Neural progenitor cell (in vitro differentiated cells): ENCODE data around the gene SPTAN1. TPM values are rescaled to one million over a fixed set of nuclear protein-coding genes. Genes with fewer than 3 reads are reported as not detected.

Experiments
- DNase-seq: peaks from one replicate; pipeline ENCODE4 v3.0.0-alpha.2; 2016; ENCODE audit warnings: low spot score
- H2AFZ ChIP-seq: fragments of 200-600 bp; sonication (generic); replicated peaks from 2 replicates; pipeline ENCODE4 v1.6.1; 2016; ENCODE audit warnings: antibody characterized with exemption
- H3F3A ChIP-seq: fragments of 200-600 bp; sonication (generic); 2 replicates; pipeline ENCODE4 v1.6.1; 2016; ENCODE audit warnings: antibody characterized with exemption, low read depth
- H3K27ac ChIP-seq: fragments of 200-600 bp; sonication (generic); 2 replicates; pipeline ENCODE4 v1.5.1; 2016; ENCODE audit warnings: mild to moderate bottlenecking
- H3K27me3 ChIP-seq: fragments of 200-600 bp; sonication (generic); 2 replicates; pipeline ENCODE4 v1.6.1; 2016; ENCODE audit warnings: mild to moderate bottlenecking, moderate library complexity
- H3K36me3 ChIP-seq: fragments of 200-600 bp; sonication (generic); 2 replicates; pipeline ENCODE4 v1.5.1; 2016
- H3K4me1 ChIP-seq: fragments of 200-600 bp; sonication (generic); 2 replicates; pipeline ENCODE4 v1.6.1; 2016; ENCODE audit warnings: mixed run types
- H3K4me2 ChIP-seq: fragments of 200-600 bp; sonication (generic); 2 replicates; pipeline ENCODE4 v1.6.1; 2016
- H3K4me3 ChIP-seq: fragments of 200-600 bp; sonication (generic); 2 replicates; pipeline ENCODE4 v1.5.1; 2016
- H3K79me2 ChIP-seq: fragments of 200-600 bp; sonication (generic); 2 replicates; pipeline ENCODE4 v1.6.1; 2016; ENCODE audit warnings: low read depth
- H3K9ac ChIP-seq: fragments of 200-600 bp; sonication (generic); 2 replicates; pipeline ENCODE4 v1.6.1; 2016
- H3K9me3 ChIP-seq: fragments of 200-600 bp; sonication (generic); 2 replicates; pipeline ENCODE4 v1.5.1; 2016; ENCODE audit warnings: low read depth
- H4K20me1 ChIP-seq: fragments of 200-600 bp; sonication (generic); 2 replicates; pipeline ENCODE4 v1.6.1; 2016; ENCODE audit warnings: low read depth
- H3K27ac Mint-ChIP-seq: 3 replicates; pipeline ENCODE4 v1.8.0; 2021; ENCODE audit warnings: mixed read lengths
- H3K27me3 Mint-ChIP-seq: 2 replicates; pipeline ENCODE4 v1.8.0; 2022; ENCODE audit warnings: low read depth, mild to moderate bottlenecking, inconsistent platforms, moderate library complexity, mixed read lengths; ENCODE audit not compliant: insufficient read depth
- H3K36me3 Mint-ChIP-seq: 3 replicates; pipeline ENCODE4 v1.8.0; 2021; ENCODE audit warnings: mixed read lengths
- H3K4me1 Mint-ChIP-seq: 3 replicates; pipeline ENCODE4 v1.8.0; 2021; ENCODE audit warnings: mixed read lengths
- H3K4me3 Mint-ChIP-seq: 3 replicates; pipeline ENCODE4 v1.8.0; 2021; ENCODE audit warnings: mild to moderate bottlenecking, moderate library complexity, mixed read lengths
- H3K9me3 Mint-ChIP-seq: 3 replicates; pipeline ENCODE4 v1.8.0; 2020; ENCODE audit warnings: mixed read lengths
- CTCF ChIP-seq: fragments of 200-600 bp; sonication (generic); IDR thresholded peaks from 2 replicates; pipeline ENCODE4 v1.5.1; 2017; ENCODE audit warnings: antibody characterized with exemption, mild to moderate bottlenecking
- EZH2 ChIP-seq: fragments of 200-600 bp; sonication (generic); IDR thresholded peaks from 2 replicates; pipeline ENCODE4 v1.6.1; 2017; ENCODE audit warnings: antibody characterized with exemption, mild to moderate bottlenecking, moderate library complexity
- EZH2phosphoT487 ChIP-seq: fragments of 200-600 bp; sonication (generic); IDR thresholded peaks from 2 replicates; pipeline ENCODE4 v1.6.1; 2017; ENCODE audit warnings: antibody characterized with exemption
- small RNA-seq: library from RNA; depleted of rRNA; stranded (forward); fragments of <200 nt; gene quantifications from one replicate; pipeline ENCODE3, GENCODE V24; 2015
- total RNA-seq: library from RNA; depleted of rRNA; stranded (reverse); fragments of >200 nt; gene quantifications from 2 replicates; pipeline ENCODE4 v1.2.3, GENCODE V29; 2015; ENCODE audit warnings: low replicate concordance

SPTAN1 gene
- total RNA-seq, 1 donor from 2014 or later = 112 TPM

- no peak overlapping the region for H2AFZ ChIP-seq
- no peak overlapping the region for H3K9ac ChIP-seq
- Mint-ChIP-seq H3K27ac (no peak overlapping the region), H3K4me1 (peaks cover 2% of the 10 kb centered on the region), H3K27me3 (peaks cover 2% of the 10 kb centered on the region), H3K4me3 (peak overlapping the region; percentile 22), H3K36me3 (no peaks in the 10 kb centered on the region), H3K9me3 (no peaks in the 10 kb centered on the region)
- H3K27ac ChIP-seq = no peak overlapping the region
- H3K4me3 ChIP-seq = no peak overlapping the region
- no peak for TF ChIP-seq EZH2
- TF ChIP-seq CTCF = no peak
- TF ChIP-seq EZH2phosphoT487 = no peak
- no peak overlapping the region for H3K4me2 ChIP-seq
- no peaks in the 10 kb centered on the region for H3K27me3 ChIP-seq
- no peaks in the 10 kb centered on the region for H3K36me3 ChIP-seq
- peaks cover 2% of the 10 kb centered on the region for H3F3A ChIP-seq
- no peaks in the 10 kb centered on the region for H3K4me1 ChIP-seq
- no peak for DNase-seq
- no peaks in the 10 kb centered on the region for H4K20me1 ChIP-seq
- no peaks in the 10 kb centered on the region for H3K9me3 ChIP-seq
- no peaks in the 10 kb centered on the region for H3K79me2 ChIP-seq
These were observed 125.4 kb downstream of the SPTAN1 start for GRCh38 chr9:128677794-128678193.

Small RNA genes within 50 kb of the gene (small RNA-seq; reads per million reads assigned to genes)
- gene RNU7-171P = not detected

Other genes with a start within 250 kb of the SPTAN1 start
- 8.3 and 9.2 TPM in 2 replicates for gene TRUB2, start 230.1 kb upstream of the SPTAN1 start, total RNA-seq
- 16.8 and 39.0 TPM in 2 replicates for gene COQ4, start 229.7 kb upstream of the SPTAN1 start, total RNA-seq
- 4.4 and 8.6 TPM in 2 replicates for gene SLC27A4, start 212.1 kb upstream of the SPTAN1 start, total RNA-seq
- gene URM1, start 181.2 kb upstream of the SPTAN1 start, total RNA-seq = 10.3 and 21.7 TPM in 2 replicates
- gene CERCAM, start 131.7 kb upstream of the SPTAN1 start, total RNA-seq = 2.0 TPM in 1 of 2 replicates, not detected in the other
- gene ODF2, start 96.6 kb upstream of the SPTAN1 start, total RNA-seq = 40.6 and 49.4 TPM in 2 replicates
- 22.7 and 26.3 TPM in 2 replicates for gene GLE1, start 47.9 kb upstream of the SPTAN1 start, total RNA-seq
- gene DYNC2I2, start 104.3 kb downstream of the SPTAN1 start, total RNA-seq = 45.9 and 141 TPM in 2 replicates
- gene SET, start 136.6 kb downstream of the SPTAN1 start, total RNA-seq = 930 and 1,683 TPM in 2 replicates
- 4.4 and 16.1 TPM in 2 replicates for gene PKN3, start 149.9 kb downstream of the SPTAN1 start, total RNA-seq
- 16.8 and 53.9 TPM in 2 replicates for gene ZDHHC12, start 171.5 kb downstream of the SPTAN1 start, total RNA-seq
- gene ZER1, start 219.3 kb downstream of the SPTAN1 start, total RNA-seq = 14.7 and 28.2 TPM in 2 replicates
- gene TBC1D13, start 234.7 kb downstream of the SPTAN1 start, total RNA-seq = 17.1 and 19.0 TPM in 2 replicates